ENCODE measurements around the gene IGSF21. TPM values are rescaled to one million over a fixed set of nuclear protein-coding genes. Genes with fewer than 3 reads are reported as not detected.

The IGSF21 gene
- total RNA-seq, 1 donor from 2014 or later: not detected

- Mint-ChIP-seq H3K9me3 (no peaks in the 10 kb centered on the region), H3K4me1 (peaks cover 6% of the 10 kb centered on the region), H3K27ac (no peak overlapping the region), H3K36me3 (no peaks in the 10 kb centered on the region), H3K4me3 (no peak overlapping the region), H3K27me3 (ENCODE audit: low read depth) (peaks cover 36% of the 10 kb centered on the region)
- no peak for DNase-seq (ENCODE audit: low spot score in 2 of 2, unreplicated experiment in 2 of 2)
- TF ChIP-seq, protein P1, sequence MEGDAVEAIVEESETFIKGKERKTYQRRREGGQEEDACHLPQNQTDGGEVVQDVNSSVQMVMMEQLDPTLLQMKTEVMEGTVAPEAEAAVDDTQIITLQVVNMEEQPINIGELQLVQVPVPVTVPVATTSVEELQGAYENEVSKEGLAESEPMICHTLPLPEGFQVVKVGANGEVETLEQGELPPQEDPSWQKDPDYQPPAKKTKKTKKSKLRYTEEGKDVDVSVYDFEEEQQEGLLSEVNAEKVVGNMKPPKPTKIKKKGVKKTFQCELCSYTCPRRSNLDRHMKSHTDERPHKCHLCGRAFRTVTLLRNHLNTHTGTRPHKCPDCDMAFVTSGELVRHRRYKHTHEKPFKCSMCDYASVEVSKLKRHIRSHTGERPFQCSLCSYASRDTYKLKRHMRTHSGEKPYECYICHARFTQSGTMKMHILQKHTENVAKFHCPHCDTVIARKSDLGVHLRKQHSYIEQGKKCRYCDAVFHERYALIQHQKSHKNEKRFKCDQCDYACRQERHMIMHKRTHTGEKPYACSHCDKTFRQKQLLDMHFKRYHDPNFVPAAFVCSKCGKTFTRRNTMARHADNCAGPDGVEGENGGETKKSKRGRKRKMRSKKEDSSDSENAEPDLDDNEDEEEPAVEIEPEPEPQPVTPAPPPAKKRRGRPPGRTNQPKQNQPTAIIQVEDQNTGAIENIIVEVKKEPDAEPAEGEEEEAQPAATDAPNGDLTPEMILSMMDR (IDR thresholded peaks at IDR 0.05; ENCODE audit: unreplicated experiment): no peak
Measured at GRCh38 chr1:18190598-18190997, 83.0 kb downstream of the IGSF21 start.

GRCh38 chr1:18191037-18191436, 83.4 kb downstream of the IGSF21 start:
- no peak overlapping the region for H3K4me3 Mint-ChIP-seq
- no peaks in the 10 kb centered on the region for H3K9me3 Mint-ChIP-seq
- TF ChIP-seq, protein P1 (IDR thresholded peaks at IDR 0.05; ENCODE audit: unreplicated experiment): no peak
- H3K27ac Mint-ChIP-seq: no peak overlapping the region
- no peak for DNase-seq (ENCODE audit: low spot score in 2 of 2, unreplicated experiment in 2 of 2)
- H3K4me1 Mint-ChIP-seq: peaks cover 6% of the 10 kb centered on the region
- H3K36me3 Mint-ChIP-seq: no peaks in the 10 kb centered on the region
- peaks cover 36% of the 10 kb centered on the region for H3K27me3 Mint-ChIP-seq (ENCODE audit: low read depth)

DNA sequence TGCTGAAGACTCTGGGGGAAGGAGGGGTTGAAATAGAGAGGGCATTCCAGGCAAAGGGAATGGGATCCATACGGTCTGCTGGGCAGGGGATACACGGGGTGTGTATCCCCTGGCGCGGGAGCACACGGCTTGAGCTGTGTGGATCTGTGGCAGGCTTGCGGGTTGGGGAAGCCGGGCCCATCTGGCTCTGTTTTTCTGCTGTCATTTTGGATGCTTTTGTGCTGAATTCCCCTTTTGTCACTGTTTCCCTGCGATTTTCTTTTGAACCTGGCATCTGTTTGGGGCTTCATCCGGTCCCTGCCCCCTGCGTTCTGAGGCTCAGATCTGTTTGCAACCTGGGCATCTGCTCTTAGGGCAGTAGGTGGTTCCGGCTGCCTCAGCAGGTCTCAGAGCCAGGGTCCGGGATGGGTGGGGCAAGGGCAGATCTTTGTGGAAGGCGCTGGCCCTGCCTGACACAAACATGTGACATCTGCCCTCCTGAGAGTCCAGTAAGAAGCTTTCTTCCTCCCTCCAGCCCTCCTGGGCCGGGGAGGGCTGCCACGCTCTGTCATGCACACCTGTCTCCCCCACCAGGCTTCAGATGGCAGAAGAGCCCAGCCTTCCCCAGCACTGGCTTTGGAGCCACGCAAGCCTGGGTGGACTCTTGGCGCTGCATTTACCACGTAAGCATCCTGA, 84.0 kb downstream of the IGSF21 start:
- Mint-ChIP-seq H3K4me3 (no peak overlapping the region), H3K9me3 (no peaks in the 10 kb centered on the region), H3K27ac (no peak overlapping the region), H3K36me3 (no peaks in the 10 kb centered on the region), H3K27me3 (ENCODE audit: low read depth) (peaks cover 34% of the 10 kb centered on the region), H3K4me1 (peaks cover 7% of the 10 kb centered on the region)
- TF ChIP-seq, protein P1 (IDR thresholded peaks at IDR 0.05; ENCODE audit: unreplicated experiment): no peak
- no peak for DNase-seq (ENCODE audit: low spot score in 2 of 2, unreplicated experiment in 2 of 2)

- Mint-ChIP-seq H3K27ac (no peak overlapping the region), H3K36me3 (no peaks in the 10 kb centered on the region), H3K4me3 (no peak overlapping the region), H3K4me1 (peaks cover 8% of the 10 kb centered on the region), H3K27me3 (ENCODE audit: low read depth) (peaks cover 31% of the 10 kb centered on the region), H3K9me3 (no peaks in the 10 kb centered on the region)
- TF ChIP-seq, protein P1 (IDR thresholded peaks at IDR 0.05; ENCODE audit: unreplicated experiment): no peak
- no peak for DNase-seq (ENCODE audit: low spot score in 2 of 2, unreplicated experiment in 2 of 2)
Measured at GRCh38 chr1:18192182-18192581, 84.6 kb downstream of the IGSF21 start.

DNA sequence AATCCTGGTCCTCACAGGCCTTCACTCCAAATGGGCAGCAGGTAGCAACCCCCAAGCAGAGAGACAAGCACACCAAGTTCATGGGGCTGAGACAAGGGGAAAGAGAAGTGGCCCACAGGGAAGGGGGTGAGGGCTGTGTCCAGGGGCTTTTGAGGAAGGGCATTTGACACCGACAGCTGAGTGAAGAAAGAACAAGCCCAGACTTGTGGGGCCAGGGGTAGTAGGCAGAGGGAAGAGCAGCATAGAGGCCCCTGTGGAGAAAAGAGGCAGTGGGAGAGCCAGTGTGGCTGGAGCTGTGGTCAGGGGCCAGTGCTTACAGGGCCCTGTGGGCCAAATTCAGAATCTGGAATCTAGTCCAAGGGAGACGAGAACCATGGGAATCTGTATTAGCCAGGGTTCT, 85.4 kb downstream of the IGSF21 start:
- DNase-seq (ENCODE audit: low spot score in 2 of 2, unreplicated experiment in 2 of 2): no peak
- peaks cover 27% of the 10 kb centered on the region for H3K27me3 Mint-ChIP-seq (ENCODE audit: low read depth)
- no peaks in the 10 kb centered on the region for H3K9me3 Mint-ChIP-seq
- H3K4me1 Mint-ChIP-seq: peaks cover 8% of the 10 kb centered on the region
- H3K4me3 Mint-ChIP-seq: no peak overlapping the region
- no peaks in the 10 kb centered on the region for H3K36me3 Mint-ChIP-seq
- TF ChIP-seq, protein P1 (IDR thresholded peaks at IDR 0.05; ENCODE audit: unreplicated experiment): no peak
- no peak overlapping the region for H3K27ac Mint-ChIP-seq
